IMR-90 (cell line): ENCODE data around the gene ITPRIP. TPM values are rescaled to one million over a fixed set of nuclear protein-coding genes. Genes with fewer than 3 reads are reported as not detected.

Experiments used
- ATAC-seq: fragments of 200-7000 bp; cut with Tn5 transposase; 2 replicates; pipeline ENCODE4 v1.9.1; 2020; ENCODE audit warnings: low read depth, mild to moderate bottlenecking, moderate library complexity
- BruUV-seq: library from RNA; stranded (reverse); fragments of 400-500 nt; replicated peaks from 2 replicates; lab custom pipeline; 2021; lab: Mats Ljungman, UMichigan
- CTCF ChIA-PET: fragments of 300-600 bp; formaldehyde crosslinking; extraction: SDS; loops from one replicate; lab custom pipeline; 2021; ENCODE audit warnings: antibody characterized with exemption; lab: Yijun Ruan, JAX
- POLR2A ChIA-PET: fragments of 300-600 bp; sonication (Branson Sonifier 250); formaldehyde crosslinking; loops from one replicate; lab custom pipeline; 2022; ENCODE audit warnings: antibody characterized with exemption; ENCODE audit not compliant: unreplicated experiment; lab: Charles Lee
- DNase-seq: peaks from one replicate; pipeline ENCODE4 v3.0.0; 2013
- H2AFZ ChIP-seq: replicated peaks from 2 replicates; pipeline ENCODE3; 2013; ENCODE audit warnings: low read length, mild to moderate bottlenecking; ENCODE audit not compliant: poor library complexity
- H2AK5ac ChIP-seq: 2 replicates; pipeline ENCODE4 v1.6.1; 2013; ENCODE audit warnings: low read depth, low read length, inconsistent platforms
- H2AK9ac ChIP-seq: replicated peaks from 2 replicates; pipeline ENCODE3; 2013; ENCODE audit warnings: mild to moderate bottlenecking, low read depth, low read length, moderate library complexity; ENCODE audit not compliant: poor library complexity
- H2BK120ac ChIP-seq: 2 replicates; pipeline ENCODE4 v1.6.1; 2013; ENCODE audit warnings: low read depth, low read length, inconsistent platforms
- H2BK15ac ChIP-seq: 3 replicates; pipeline ENCODE4 v1.6.1; 2013; ENCODE audit warnings: low read depth, low read length, inconsistent platforms
- H2BK20ac ChIP-seq: 2 replicates; pipeline ENCODE4 v1.6.1; 2013; ENCODE audit warnings: low read depth, mild to moderate bottlenecking, inconsistent platforms, low read length, moderate library complexity
- H2BK5ac ChIP-seq: 2 replicates; pipeline ENCODE4 v1.6.1; 2013; ENCODE audit warnings: mild to moderate bottlenecking, low read depth, low read length, inconsistent platforms; ENCODE audit not compliant: poor library complexity, severe bottlenecking
- H3K14ac ChIP-seq: replicated peaks from 2 replicates; pipeline ENCODE4 v1.6.1; 2013; ENCODE audit warnings: low read depth, low read length, inconsistent platforms
- H3K18ac ChIP-seq: 2 replicates; pipeline ENCODE4 v1.6.1; 2013; ENCODE audit warnings: low read depth, low read length, control low read depth
- H3K23ac ChIP-seq: 2 replicates; pipeline ENCODE4 v1.6.1; 2013; ENCODE audit warnings: low read depth, low read length, inconsistent platforms
- H3K27ac ChIP-seq: 2 replicates; pipeline ENCODE4 v1.5.1; 2013; ENCODE audit warnings: mild to moderate bottlenecking, control low read depth, low read length; ENCODE audit not compliant: insufficient read depth
- H3K27me3 ChIP-seq: 2 replicates; pipeline ENCODE4 v1.6.1; 2013; ENCODE audit warnings: low read length; ENCODE audit not compliant: control insufficient read depth, insufficient read depth
- H3K36me3 ChIP-seq: 2 replicates; pipeline ENCODE4 v1.6.1; 2013; ENCODE audit warnings: low read length, mixed read lengths; ENCODE audit not compliant: control insufficient read depth, insufficient read depth
- H3K4ac ChIP-seq: 2 replicates; pipeline ENCODE4 v1.6.1; 2013; ENCODE audit warnings: low read depth, low read length, inconsistent platforms
- H3K4me1 ChIP-seq: 2 replicates; pipeline ENCODE4 v1.6.1; 2013; ENCODE audit warnings: low read length, mixed read lengths; ENCODE audit not compliant: control insufficient read depth, insufficient read depth
- H3K4me2 ChIP-seq: 2 replicates; pipeline ENCODE4 v1.6.1; 2013; ENCODE audit warnings: low read depth, mild to moderate bottlenecking, control low read depth, low read length, moderate library complexity
- H3K4me3 ChIP-seq: 2 replicates; pipeline ENCODE4 v1.5.1; 2013; ENCODE audit warnings: low read depth, mild to moderate bottlenecking, control low read depth, low read length, moderate library complexity; ENCODE audit not compliant: insufficient read depth
- H3K56ac ChIP-seq: 2 replicates; pipeline ENCODE4 v1.6.1; 2013; ENCODE audit warnings: low read length, inconsistent platforms; ENCODE audit not compliant: insufficient read depth; ENCODE audit errors: extremely low read depth
- H3K79me1 ChIP-seq, 2 experiments: 2 replicates each; pipeline ENCODE4 v1.6.1; 2013; ENCODE audit warnings: low read length in 2 of 2, inconsistent platforms in 1 of 2, low read depth in 1 of 2
- H3K9ac ChIP-seq: 2 replicates; pipeline ENCODE4 v1.6.1; 2013; ENCODE audit warnings: low read depth, low read length, control low read depth
- H3K9me1 ChIP-seq: 2 replicates; pipeline ENCODE4 v1.6.1; 2013; ENCODE audit warnings: low read length, inconsistent platforms; ENCODE audit not compliant: insufficient read depth
- H3K9me3 ChIP-seq: 2 replicates; pipeline ENCODE4 v1.6.1; 2013; ENCODE audit warnings: low read length; ENCODE audit not compliant: control insufficient read depth, insufficient read depth
- H4K20me1 ChIP-seq: 2 replicates; pipeline ENCODE4 v1.6.1; 2013; ENCODE audit warnings: low read length, inconsistent platforms; ENCODE audit not compliant: insufficient read depth
- H4K5ac ChIP-seq: 2 replicates; pipeline ENCODE4 v1.6.1; 2013; ENCODE audit warnings: mild to moderate bottlenecking, low read depth, low read length, control low read depth
- H4K8ac ChIP-seq, 2 experiments: 2 replicates each; pipeline ENCODE4 v1.6.1; 2013; ENCODE audit warnings: low read depth in 2 of 2, low read length in 2 of 2, control low read depth in 1 of 2, inconsistent platforms in 1 of 2
- H4K91ac ChIP-seq: 2 replicates; pipeline ENCODE4 v1.6.1; 2013; ENCODE audit warnings: low read depth, low read length, inconsistent platforms; ENCODE audit not compliant: insufficient read depth
- BHLHE40 ChIP-seq: fragments of 150-350 bp; IDR thresholded peaks from 2 replicates; pipeline ENCODE4 v1.6.1; 2016; ENCODE audit warnings: mild to moderate bottlenecking, low read depth, low read length
- WGBS, 2 experiments: methylation state at CpG; one replicate each; pipeline versions ENCODE4 v1.1.5 to v1.1.7; 2013; ENCODE audit warnings: missing lambda C conversion rate in 2 of 2; ENCODE audit not compliant: insufficient read length in 1 of 2; ENCODE audit errors: extremely low coverage in 2 of 2; 5-methylcytosine and 5-hydroxymethylcytosine counted together
- dilution Hi-C: fragments of 300-500 bp; cut with HindIII; formaldehyde crosslinking; loops from one replicate; pipeline ENCODE4 v1.14.3; 2018; ENCODE audit warnings: low sequenced_read_pairs; ENCODE audit not compliant: unreplicated experiment
- in situ Hi-C: fragments of 300-500 bp; cut with MboI; formaldehyde crosslinking; loops from 3 replicates; pipeline ENCODE4 v1.14.3; 2019; ENCODE audit warnings: low sequenced_read_pairs, inconsistent platforms, mixed read lengths
- intact Hi-C: fragments of 100-400 bp; cut with micrococcal nuclease; formaldehyde crosslinking; loops from 2 replicates; pipeline ENCODE4 v1.10.0; 2022
- polyA plus RNA-seq, 3 experiments: library from polyadenylated mRNA; depleted of rRNA; stranded (reverse); fragments of >200 nt; gene quantifications; 2 replicates each; pipeline ENCODE4 v1.2.3, GENCODE V29; 2012; ENCODE audit warnings: low replicate concordance in 1 of 3
- total RNA-seq: library from RNA; depleted of rRNA; stranded (reverse); fragments of >200 nt; gene quantifications from 2 replicates; pipeline ENCODE4 v1.2.3, GENCODE V29; 2012

ITPRIP gene
- total and polyA plus RNA-seq, 2 of the 4 experiments (the other 2 are of a cell fraction): 7.5 to 31.9 TPM

DNA sequence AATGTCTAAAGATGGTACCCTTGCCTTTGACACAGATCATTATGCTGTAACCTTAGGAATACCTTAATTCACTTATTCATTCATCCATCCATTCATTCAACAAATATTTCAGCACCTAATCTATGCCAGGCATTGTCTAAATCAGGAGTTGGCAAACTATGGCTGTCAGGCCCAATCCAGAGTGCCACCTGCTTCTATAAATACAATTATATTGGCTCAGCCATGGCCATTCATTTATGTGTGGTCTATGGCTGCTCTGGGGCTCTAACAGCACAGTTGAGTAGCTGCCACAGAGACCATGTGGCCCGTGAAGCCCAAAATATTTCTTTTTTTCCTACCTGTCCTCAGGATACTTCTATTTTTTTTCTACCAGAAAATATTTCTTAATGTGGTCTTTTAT, 6.0 kb upstream of the ITPRIP start:
- Histone ChIP-seq H3K4me3 (no peak overlapping the region), H2BK15ac (no peak overlapping the region), H3K27ac (no peak overlapping the region), H3K4me2 (no peak overlapping the region), H3K79me1 (peaks cover 6 to 13% of the 10 kb centered on the region in 2 experiments; a peak in 3 of 4 replicates), H3K9me1 (peaks cover 10% of the 10 kb centered on the region), H3K14ac (no peak overlapping the region), H3K18ac (no peak overlapping the region), H3K9ac (no peak overlapping the region), H2AK9ac (no peak overlapping the region), H3K27me3 (no peaks in the 10 kb centered on the region), H4K20me1 (no peaks in the 10 kb centered on the region), H2AFZ (no peak overlapping the region), H3K36me3 (no peaks in the 10 kb centered on the region), H2AK5ac (no peak overlapping the region), H3K4me1 (peaks cover 9% of the 10 kb centered on the region), H3K4ac (no peak overlapping the region), H2BK20ac (no peak overlapping the region), H4K8ac (no peak overlapping the region), H4K91ac (no peak overlapping the region), H4K5ac (no peak overlapping the region), H2BK5ac (no peak overlapping the region), H2BK120ac (no peak overlapping the region), H3K23ac (no peak overlapping the region), H3K9me3 (no peaks in the 10 kb centered on the region), H3K56ac (no peak overlapping the region)
- no CpG with 5 or more reads among the region's 1 CpG for WGBS, 2 experiments
- dilution Hi-C loops: no loop called here
- no TSS peak for BruUV-seq
- intact Hi-C loops: no loop called here
- in situ Hi-C loops: no loop called here
- POLR2A ChIA-PET: no interaction called here
- TF ChIP-seq BHLHE40: no peak
- ATAC-seq (no peak), DNase-seq (no peak)
- CTCF ChIA-PET: interaction anchor here (1.5 kb wide), 1 partner anchor 53 kb away, joined by 4 read pairs; no protein-coding TSS in a partner anchor
